HL-60 (cell line): ENCODE results near the gene DTNBP1.

ENCODE experiments used
- CTCF ChIP-seq: IDR thresholded peaks from one replicate; pipeline ENCODE4 v1.5.1; 2011; ENCODE audit warnings: low read length, control low read depth, inconsistent platforms; ENCODE audit not compliant: insufficient read depth
- GABPA ChIP-seq: IDR thresholded peaks from 2 replicates; pipeline ENCODE4 v1.6.1; 2012; ENCODE audit warnings: low read depth
- POLR2AphosphoS5 ChIP-seq: IDR thresholded peaks from 2 replicates; pipeline ENCODE4 v1.6.1; 2012; ENCODE audit warnings: low read depth

- TF ChIP-seq CTCF = no peak
- no peak for TF ChIP-seq GABPA
- no peak for TF ChIP-seq POLR2AphosphoS5
Measured at GRCh38 chr6:15614277-15614676, 48.6 kb downstream of the DTNBP1 start.
